PC-3 (cell line): ENCODE measurements around the gene CCIN. TPM values are rescaled to one million over a fixed set of nuclear protein-coding genes. Genes with fewer than 3 reads are reported as not detected.
A peak's percentile ranks its signal among the peaks of the same experiment; 100 is the strongest.

Experiments
- ATAC-seq: fragments of 200-7000 bp; cut with Tn5 transposase; 2 replicates; pipeline ENCODE4 v1.9.1; 2020; ENCODE audit warnings: mild to moderate bottlenecking, moderate library complexity
- BruUV-seq: library from RNA; stranded (reverse); fragments of 400-500 nt; replicated peaks from 2 replicates; lab custom pipeline; 2021; lab: Mats Ljungman, UMichigan
- CTCF ChIA-PET: fragments of 300-600 bp; sonication (Branson Sonifier 250); formaldehyde crosslinking; loops from one replicate; lab custom pipeline; 2022; ENCODE audit warnings: antibody characterized with exemption; lab: Charles Lee
- POLR2A ChIA-PET: fragments of 300-600 bp; sonication (Branson Sonifier 250); formaldehyde crosslinking; loops from one replicate; lab custom pipeline; 2022; ENCODE audit warnings: antibody characterized with exemption; ENCODE audit not compliant: unreplicated experiment; lab: Charles Lee
- DNase-seq: peaks from one replicate; pipeline ENCODE4 v3.0.0-alpha.2; 2015
- H2AFZ ChIP-seq: fragments of 300-600 bp; sonication (generic); 2 replicates; pipeline ENCODE4 v1.6.0; 2016; ENCODE audit warnings: antibody characterized with exemption, low read length
- H3F3A ChIP-seq: fragments of 300-600 bp; sonication (generic); one replicate; pipeline ENCODE4 v1.6.0; 2017; ENCODE audit warnings: antibody characterized with exemption, low read length, control low read depth, mild to moderate bottlenecking; ENCODE audit not compliant: unreplicated experiment
- H3K27ac ChIP-seq: fragments of 300-600 bp; sonication (generic); 2 replicates; pipeline ENCODE4 v1.5.1; 2016; ENCODE audit warnings: mild to moderate bottlenecking, low read length
- H3K27me3 ChIP-seq: fragments of 300-600 bp; sonication (generic); 2 replicates; pipeline ENCODE4 v1.6.1; 2016; ENCODE audit warnings: low read length, mixed read lengths
- H3K36me3 ChIP-seq: fragments of 300-600 bp; sonication (generic); 2 replicates; pipeline ENCODE4 v1.6.1; 2016; ENCODE audit warnings: low read depth, mixed run types, low read length, mixed read lengths
- H3K4me1 ChIP-seq: fragments of 300-600 bp; sonication (generic); 2 replicates; pipeline ENCODE4 v1.5.1; 2016; ENCODE audit warnings: low read length; ENCODE audit not compliant: insufficient read depth
- H3K4me2 ChIP-seq: fragments of 300-600 bp; sonication (generic); 2 replicates; pipeline ENCODE4 v1.6.0; 2016; ENCODE audit warnings: low read length
- H3K4me3 ChIP-seq: fragments of 300-600 bp; sonication (generic); 2 replicates; pipeline ENCODE4 v1.5.1; 2016; ENCODE audit warnings: mild to moderate bottlenecking, low read length, mixed read lengths
- H3K79me2 ChIP-seq: fragments of 300-600 bp; sonication (generic); 2 replicates; pipeline ENCODE4 v1.6.1; 2017; ENCODE audit warnings: low read length, mixed read lengths
- H3K9ac ChIP-seq: fragments of 300-600 bp; sonication (generic); 2 replicates; pipeline ENCODE4 v1.6.0; 2016; ENCODE audit warnings: mild to moderate bottlenecking, low read length
- H3K9me2 ChIP-seq: fragments of 300-600 bp; sonication (generic); replicated peaks from 2 replicates; pipeline ENCODE4 v1.6.1; 2016; ENCODE audit warnings: mixed run types, low read length, mixed read lengths
- H3K9me3 ChIP-seq: fragments of 300-600 bp; sonication (generic); 2 replicates; pipeline ENCODE4 v1.6.1; 2016; ENCODE audit warnings: low read length, mixed read lengths
- H4K20me1 ChIP-seq: fragments of 300-600 bp; sonication (generic); 2 replicates; pipeline ENCODE4 v1.6.1; 2016; ENCODE audit warnings: low read length, mixed read lengths
- EZH2 ChIP-seq: fragments of 300-600 bp; sonication (generic); IDR thresholded peaks from one replicate; pipeline ENCODE4 v1.6.1; 2017; ENCODE audit warnings: antibody characterized with exemption, mild to moderate bottlenecking, low read length; ENCODE audit not compliant: unreplicated experiment
- EZH2phosphoT487 ChIP-seq: fragments of 300-600 bp; sonication (generic); IDR thresholded peaks from 2 replicates; pipeline ENCODE4 v1.6.1; 2018; ENCODE audit warnings: mild to moderate bottlenecking, antibody characterized with exemption, low read length, borderline replicate concordance
- intact Hi-C: fragments of 100-400 bp; cut with micrococcal nuclease; formaldehyde crosslinking; loops from 2 replicates; pipeline ENCODE4 v1.9.0; 2023
- total RNA-seq: library from RNA; depleted of rRNA; stranded (reverse); fragments of >200 nt; gene quantifications from 2 replicates; pipeline ENCODE4 v1.2.3, GENCODE V29; 2014
- TF ChIP-seq, protein P1 (sequence below): fragments of 300-600 bp; sonication (generic); conservative IDR thresholded peaks from 2 replicates; pipeline ENCODE4 v1.5.1; 2017; ENCODE audit warnings: antibody characterized with exemption, low read depth, mild to moderate bottlenecking, low read length

CCIN gene
- total RNA-seq, 1 experiment from 2014 or later: 0.22 TPM

DNA sequence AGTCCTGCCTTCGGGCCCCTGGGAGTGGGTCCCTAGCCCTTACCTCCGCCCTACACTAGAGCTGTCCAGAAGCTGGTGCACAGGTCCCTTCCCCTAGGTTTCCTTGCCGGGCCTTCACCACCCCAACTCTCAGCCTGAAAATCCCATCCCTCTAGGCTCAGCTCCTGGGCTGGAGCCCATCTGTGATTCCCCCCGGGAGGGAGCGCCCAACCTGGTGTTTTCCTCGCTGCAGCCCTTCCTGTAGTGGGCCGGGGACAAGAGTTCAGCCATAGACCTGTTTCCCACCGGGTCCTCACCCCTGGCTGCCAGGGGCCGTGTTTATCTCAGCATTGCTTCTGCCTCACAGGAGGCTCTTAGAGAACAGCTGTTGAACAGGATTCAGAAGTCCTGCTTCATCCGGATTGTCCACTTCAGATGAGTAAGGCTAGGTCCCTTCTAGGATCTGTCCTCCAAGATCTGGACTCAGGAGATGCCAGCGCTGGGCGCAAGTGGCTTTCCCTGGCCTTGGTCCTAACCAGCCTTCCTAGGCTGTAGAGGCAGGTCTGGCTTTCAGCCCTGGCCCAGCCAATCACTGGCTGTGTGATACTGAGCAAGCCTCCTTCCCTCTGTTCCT lies 31.7 kb upstream of the CCIN start:
- H4K20me1 ChIP-seq: no peaks in the 10 kb centered on the region
- no peaks in the 10 kb centered on the region for H3K9me3 ChIP-seq
- H3K27ac ChIP-seq: no peak overlapping the region
- intact Hi-C loops: no loop called here
- ATAC-seq: no peak
- peaks cover 25% of the 10 kb centered on the region for H3K4me1 ChIP-seq
- H3K36me3 ChIP-seq: no peaks in the 10 kb centered on the region
- TSS peak; percentile 36 for BruUV-seq
- no peaks in the 10 kb centered on the region for H3F3A ChIP-seq
- H3K9me2 ChIP-seq: no peaks in the 10 kb centered on the region
- DNase-seq: peak; percentile 9
- H3K79me2 ChIP-seq: no peaks in the 10 kb centered on the region
- TF ChIP-seq, protein P1, sequence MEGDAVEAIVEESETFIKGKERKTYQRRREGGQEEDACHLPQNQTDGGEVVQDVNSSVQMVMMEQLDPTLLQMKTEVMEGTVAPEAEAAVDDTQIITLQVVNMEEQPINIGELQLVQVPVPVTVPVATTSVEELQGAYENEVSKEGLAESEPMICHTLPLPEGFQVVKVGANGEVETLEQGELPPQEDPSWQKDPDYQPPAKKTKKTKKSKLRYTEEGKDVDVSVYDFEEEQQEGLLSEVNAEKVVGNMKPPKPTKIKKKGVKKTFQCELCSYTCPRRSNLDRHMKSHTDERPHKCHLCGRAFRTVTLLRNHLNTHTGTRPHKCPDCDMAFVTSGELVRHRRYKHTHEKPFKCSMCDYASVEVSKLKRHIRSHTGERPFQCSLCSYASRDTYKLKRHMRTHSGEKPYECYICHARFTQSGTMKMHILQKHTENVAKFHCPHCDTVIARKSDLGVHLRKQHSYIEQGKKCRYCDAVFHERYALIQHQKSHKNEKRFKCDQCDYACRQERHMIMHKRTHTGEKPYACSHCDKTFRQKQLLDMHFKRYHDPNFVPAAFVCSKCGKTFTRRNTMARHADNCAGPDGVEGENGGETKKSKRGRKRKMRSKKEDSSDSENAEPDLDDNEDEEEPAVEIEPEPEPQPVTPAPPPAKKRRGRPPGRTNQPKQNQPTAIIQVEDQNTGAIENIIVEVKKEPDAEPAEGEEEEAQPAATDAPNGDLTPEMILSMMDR: no peak
- no peak for TF ChIP-seq EZH2
- TF ChIP-seq EZH2phosphoT487: no peak
- peak overlapping the region; percentile 76 for H3K4me3 ChIP-seq
- CTCF ChIA-PET: no interaction called here
- POLR2A ChIA-PET: no interaction called here
- peak overlapping the region; percentile 86 for H2AFZ ChIP-seq
- peak overlapping the region; percentile 95 for H3K4me2 ChIP-seq
- no peak overlapping the region for H3K9ac ChIP-seq
- no peaks in the 10 kb centered on the region for H3K27me3 ChIP-seq

DNA sequence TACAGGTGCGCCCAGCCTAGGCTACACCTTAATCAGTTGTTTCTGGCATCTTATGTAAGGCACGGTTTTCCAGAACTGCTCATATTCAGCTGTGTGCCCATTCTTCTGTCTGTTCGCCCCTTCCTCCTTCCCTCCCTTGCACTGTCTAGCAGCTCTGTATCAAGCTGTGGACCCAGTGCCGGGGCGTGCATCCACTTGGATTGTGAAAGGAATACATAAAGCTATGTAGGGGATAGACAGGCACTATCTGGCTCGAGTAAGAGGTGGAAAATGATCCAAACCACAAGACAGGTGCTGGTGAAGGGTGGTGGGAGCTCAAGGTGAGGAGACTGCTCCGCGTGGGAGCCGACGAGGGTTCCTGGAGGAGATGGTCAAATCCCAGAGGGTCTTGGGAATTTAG lies 30.7 kb upstream of the CCIN start:
- no peak for ATAC-seq
- Histone ChIP-seq H4K20me1 (no peaks in the 10 kb centered on the region), H3K4me3 (no peak overlapping the region), H3K27ac (no peak overlapping the region), H3K36me3 (no peaks in the 10 kb centered on the region), H3F3A (no peaks in the 10 kb centered on the region), H3K27me3 (no peaks in the 10 kb centered on the region), H3K9me3 (no peaks in the 10 kb centered on the region), H3K79me2 (no peaks in the 10 kb centered on the region), H3K9me2 (no peaks in the 10 kb centered on the region), H2AFZ (no peak overlapping the region), H3K4me2 (no peak overlapping the region), H3K9ac (no peak overlapping the region), H3K4me1 (peaks cover 23% of the 10 kb centered on the region)
- BruUV-seq: no TSS peak
- DNase-seq: no peak
- intact Hi-C loops: no loop called here
- TF ChIP-seq, protein P1: no peak
- TF ChIP-seq EZH2 (no peak), EZH2phosphoT487 (no peak)
- POLR2A ChIA-PET: no interaction called here
- CTCF ChIA-PET: no interaction called here

DNA sequence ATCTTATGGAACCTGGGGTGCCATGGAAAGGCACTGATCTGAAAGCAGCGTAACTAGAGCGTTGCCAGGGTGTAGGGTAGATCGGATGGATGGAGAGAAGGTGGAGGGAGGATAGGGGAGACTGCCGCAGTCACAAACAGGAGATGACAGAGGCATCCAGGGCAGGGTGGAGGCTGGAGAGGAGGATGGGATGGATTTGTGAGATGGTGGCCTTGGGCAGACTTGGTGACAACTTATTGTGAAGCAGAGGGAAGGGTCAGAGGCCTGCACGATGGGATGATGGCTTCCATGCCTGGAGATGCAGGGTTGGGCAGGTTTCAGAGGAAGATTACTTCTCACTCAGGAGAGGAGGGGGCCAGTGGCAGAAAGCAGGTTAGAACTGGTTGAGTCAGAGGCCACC lies 30.3 kb upstream of the CCIN start:
- H3F3A ChIP-seq: no peaks in the 10 kb centered on the region
- peaks cover 23% of the 10 kb centered on the region for H3K4me1 ChIP-seq
- no peaks in the 10 kb centered on the region for H3K9me2 ChIP-seq
- no peaks in the 10 kb centered on the region for H3K79me2 ChIP-seq
- no peak overlapping the region for H3K27ac ChIP-seq
- H2AFZ ChIP-seq: no peak overlapping the region
- ChIA-PET POLR2A (no interaction called here), CTCF (no interaction called here)
- H3K4me3 ChIP-seq: no peak overlapping the region
- H4K20me1 ChIP-seq: no peaks in the 10 kb centered on the region
- no peaks in the 10 kb centered on the region for H3K27me3 ChIP-seq
- H3K36me3 ChIP-seq: no peaks in the 10 kb centered on the region
- TF ChIP-seq, protein P1: no peak
- TF ChIP-seq EZH2phosphoT487 (no peak), EZH2 (no peak)
- no peak overlapping the region for H3K9ac ChIP-seq
- no peak for DNase-seq
- no peaks in the 10 kb centered on the region for H3K9me3 ChIP-seq
- no peak overlapping the region for H3K4me2 ChIP-seq
- intact Hi-C loops: no loop called here
- no peak for ATAC-seq
- no TSS peak for BruUV-seq
